ENCODE data around the gene NEK1.

Gene NEK1

GRCh38 chr4:169604903-169605331 is 7.5 kb downstream of the NEK1 start:
- no peak overlapping the region for H3K4me2 ChIP-seq (ENCODE audit: low read length)
- no peaks in the 10 kb centered on the region for H3K36me3 ChIP-seq (replicated peaks; ENCODE audit: low read depth, low read length)

DNA sequence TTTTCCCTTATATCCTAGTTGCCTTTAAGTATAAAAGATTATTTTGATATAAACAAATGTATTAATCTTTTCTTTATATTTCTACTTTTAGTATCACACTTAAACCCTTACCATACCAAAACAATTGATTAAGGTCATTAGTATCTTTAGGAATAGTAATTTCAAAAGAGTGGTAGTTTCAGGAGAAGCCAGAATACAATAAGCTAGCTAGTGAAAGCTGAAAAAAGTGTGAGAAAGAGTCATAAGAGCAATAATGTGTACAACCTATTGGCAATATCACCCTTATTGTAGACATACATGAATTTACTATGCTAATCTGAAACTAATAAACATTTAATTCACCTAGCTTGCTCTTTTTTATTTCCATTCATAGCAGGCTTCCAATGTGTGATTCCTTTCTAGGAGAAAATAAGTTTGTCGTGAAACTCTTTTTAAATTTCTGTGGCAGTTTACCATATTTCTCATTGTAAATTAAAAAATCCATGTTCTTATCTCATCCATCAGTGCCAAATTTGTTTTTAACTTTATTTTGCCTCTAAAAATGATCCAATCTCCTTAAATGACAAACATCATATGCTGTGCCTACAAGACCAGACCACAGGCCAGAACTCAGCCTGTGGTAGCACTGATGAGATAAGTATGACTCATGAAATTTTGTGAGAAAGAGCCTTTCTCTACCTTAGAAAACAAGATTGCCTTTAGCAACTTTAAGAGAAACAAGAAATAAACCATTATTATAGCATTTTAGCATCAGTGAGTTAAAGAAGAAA is 8.1 kb downstream of the NEK1 start:
- Histone ChIP-seq H3K27ac (ENCODE audit: low read length) (no peak overlapping the region), H3K27me3 (ENCODE audit: low read depth, low read length) (no peaks in the 10 kb centered on the region), H3K9ac (ENCODE audit: low read length) (no peak overlapping the region), H3K4me3 (ENCODE audit: low read length) (no peak overlapping the region), H3K4me2 (ENCODE audit: low read length) (no peak overlapping the region), H3K79me2 (ENCODE audit: low read length) (no peaks in the 10 kb centered on the region), H2AFZ (ENCODE audit: low read depth, low read length) (no peak overlapping the region), H3K4me1 (ENCODE audit: low read length) (no peaks in the 10 kb centered on the region), H4K20me1 (ENCODE audit: insufficient read depth, low read length) (no peaks in the 10 kb centered on the region), H3K9me3 (ENCODE audit: insufficient read depth, low read length) (no peaks in the 10 kb centered on the region), H3K36me3 (replicated peaks; ENCODE audit: low read depth, low read length) (no peaks in the 10 kb centered on the region)
- TF ChIP-seq, protein P1, sequence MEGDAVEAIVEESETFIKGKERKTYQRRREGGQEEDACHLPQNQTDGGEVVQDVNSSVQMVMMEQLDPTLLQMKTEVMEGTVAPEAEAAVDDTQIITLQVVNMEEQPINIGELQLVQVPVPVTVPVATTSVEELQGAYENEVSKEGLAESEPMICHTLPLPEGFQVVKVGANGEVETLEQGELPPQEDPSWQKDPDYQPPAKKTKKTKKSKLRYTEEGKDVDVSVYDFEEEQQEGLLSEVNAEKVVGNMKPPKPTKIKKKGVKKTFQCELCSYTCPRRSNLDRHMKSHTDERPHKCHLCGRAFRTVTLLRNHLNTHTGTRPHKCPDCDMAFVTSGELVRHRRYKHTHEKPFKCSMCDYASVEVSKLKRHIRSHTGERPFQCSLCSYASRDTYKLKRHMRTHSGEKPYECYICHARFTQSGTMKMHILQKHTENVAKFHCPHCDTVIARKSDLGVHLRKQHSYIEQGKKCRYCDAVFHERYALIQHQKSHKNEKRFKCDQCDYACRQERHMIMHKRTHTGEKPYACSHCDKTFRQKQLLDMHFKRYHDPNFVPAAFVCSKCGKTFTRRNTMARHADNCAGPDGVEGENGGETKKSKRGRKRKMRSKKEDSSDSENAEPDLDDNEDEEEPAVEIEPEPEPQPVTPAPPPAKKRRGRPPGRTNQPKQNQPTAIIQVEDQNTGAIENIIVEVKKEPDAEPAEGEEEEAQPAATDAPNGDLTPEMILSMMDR (IDR thresholded peaks at IDR 0.05; ENCODE audit: low read depth, low read length) = no peak
- TF ChIP-seq EZH2phosphoT487 (IDR thresholded peaks at IDR 0.05; ENCODE audit: low read depth) = no peak

More at GRCh38 chr4:169604903-169605331, 7.5 kb downstream of the NEK1 start:
- Histone ChIP-seq H3K4me1 (ENCODE audit: low read length) (no peaks in the 10 kb centered on the region), H2AFZ (ENCODE audit: low read depth, low read length) (no peak overlapping the region), H3K4me3 (ENCODE audit: low read length) (no peak overlapping the region), H3K9me3 (ENCODE audit: insufficient read depth, low read length) (no peaks in the 10 kb centered on the region), H3K9ac (ENCODE audit: low read length) (no peak overlapping the region), H3K79me2 (ENCODE audit: low read length) (no peaks in the 10 kb centered on the region), H3K27ac (ENCODE audit: low read length) (no peak overlapping the region), H3K27me3 (ENCODE audit: low read depth, low read length) (no peaks in the 10 kb centered on the region), H4K20me1 (ENCODE audit: insufficient read depth, low read length) (no peaks in the 10 kb centered on the region)
- TF ChIP-seq, protein P1 (IDR thresholded peaks at IDR 0.05; ENCODE audit: low read depth, low read length) = no peak
- TF ChIP-seq EZH2phosphoT487 (IDR thresholded peaks at IDR 0.05; ENCODE audit: low read depth) = no peak

- Histone ChIP-seq H3K4me3 (ENCODE audit: low read length) (no peak overlapping the region), H3K4me2 (ENCODE audit: low read length) (no peak overlapping the region)
- TF ChIP-seq EZH2phosphoT487 (IDR thresholded peaks at IDR 0.05; ENCODE audit: low read depth) = no peak
- TF ChIP-seq, protein P1 (IDR thresholded peaks at IDR 0.05; ENCODE audit: low read depth, low read length) = no peak
Observed at GRCh38 chr4:169603312-169603711, 9.1 kb downstream of the NEK1 start.

DNA sequence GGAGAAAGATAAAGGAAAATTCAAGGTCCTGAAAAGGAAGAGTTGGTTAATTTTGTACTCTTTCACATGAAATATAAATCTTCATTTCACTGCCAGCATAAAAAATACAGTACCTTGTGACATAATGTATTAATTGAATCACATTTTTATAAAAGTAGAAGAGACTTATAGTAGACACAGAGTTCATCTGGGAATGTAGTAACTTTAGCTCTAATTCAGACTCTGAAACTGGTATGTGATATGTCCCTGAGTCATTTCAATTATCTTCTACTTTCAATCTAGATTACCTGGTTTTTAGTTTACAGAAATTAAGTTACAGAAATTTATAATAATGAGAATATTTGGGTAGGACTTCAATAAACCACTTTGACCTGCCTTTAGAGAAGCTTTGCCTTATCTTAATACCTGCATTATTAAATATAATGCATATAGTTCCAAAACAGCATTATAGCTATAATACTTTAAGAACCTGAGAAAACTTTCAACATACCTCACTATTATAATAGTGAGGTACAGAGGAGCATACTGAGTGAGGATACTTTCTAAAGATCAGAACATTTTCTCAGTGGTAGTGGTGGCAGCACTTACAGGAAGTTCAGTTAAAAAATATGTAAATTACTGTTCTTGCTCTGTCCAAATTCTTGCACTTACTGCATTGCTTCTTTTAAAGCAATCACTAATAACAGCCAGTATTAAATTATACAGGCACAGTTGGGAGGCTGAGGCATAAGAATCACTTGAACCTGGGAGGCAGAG is 11.2 kb downstream of the NEK1 start:
- Histone ChIP-seq H3K4me1 (ENCODE audit: low read length) (no peaks in the 10 kb centered on the region), H4K20me1 (ENCODE audit: insufficient read depth, low read length) (no peaks in the 10 kb centered on the region), H3K27me3 (ENCODE audit: low read depth, low read length) (no peaks in the 10 kb centered on the region), H3K4me3 (ENCODE audit: low read length) (no peak overlapping the region), H2AFZ (ENCODE audit: low read depth, low read length) (no peak overlapping the region), H3K9ac (ENCODE audit: low read length) (no peak overlapping the region), H3K4me2 (ENCODE audit: low read length) (no peak overlapping the region), H3K9me3 (ENCODE audit: insufficient read depth, low read length) (no peaks in the 10 kb centered on the region), H3K27ac (ENCODE audit: low read length) (no peak overlapping the region), H3K79me2 (ENCODE audit: low read length) (no peaks in the 10 kb centered on the region), H3K36me3 (replicated peaks; ENCODE audit: low read depth, low read length) (no peaks in the 10 kb centered on the region)
- TF ChIP-seq EZH2phosphoT487 (IDR thresholded peaks at IDR 0.05; ENCODE audit: low read depth) = no peak
- TF ChIP-seq, protein P1 (IDR thresholded peaks at IDR 0.05; ENCODE audit: low read depth, low read length) = no peak

More at GRCh38 chr4:169603312-169603711, 9.1 kb downstream of the NEK1 start:
- Histone ChIP-seq H3K9ac (ENCODE audit: low read length) (no peak overlapping the region), H3K9me3 (ENCODE audit: insufficient read depth, low read length) (no peaks in the 10 kb centered on the region), H3K27ac (ENCODE audit: low read length) (no peak overlapping the region), H3K4me1 (ENCODE audit: low read length) (no peaks in the 10 kb centered on the region), H2AFZ (ENCODE audit: low read depth, low read length) (no peak overlapping the region), H3K36me3 (replicated peaks; ENCODE audit: low read depth, low read length) (no peaks in the 10 kb centered on the region), H3K79me2 (ENCODE audit: low read length) (no peaks in the 10 kb centered on the region), H4K20me1 (ENCODE audit: insufficient read depth, low read length) (no peaks in the 10 kb centered on the region), H3K27me3 (ENCODE audit: low read depth, low read length) (no peaks in the 10 kb centered on the region)
